NCI-H524 (cell line): Measurements from ENCODE around the gene HOXC5.
"Not testable (repeated sequence)": the region's sequence is repeated elsewhere in the genome, so short reads cannot be mapped to it uniquely, and the experiment has no call there.

ENCODE experiments used
- DNase-seq, 2 experiments: peaks; one replicate each; lab custom pipeline; 2025; lab: John Stamatoyannopoulos, UW

HOXC5 gene

DNA sequence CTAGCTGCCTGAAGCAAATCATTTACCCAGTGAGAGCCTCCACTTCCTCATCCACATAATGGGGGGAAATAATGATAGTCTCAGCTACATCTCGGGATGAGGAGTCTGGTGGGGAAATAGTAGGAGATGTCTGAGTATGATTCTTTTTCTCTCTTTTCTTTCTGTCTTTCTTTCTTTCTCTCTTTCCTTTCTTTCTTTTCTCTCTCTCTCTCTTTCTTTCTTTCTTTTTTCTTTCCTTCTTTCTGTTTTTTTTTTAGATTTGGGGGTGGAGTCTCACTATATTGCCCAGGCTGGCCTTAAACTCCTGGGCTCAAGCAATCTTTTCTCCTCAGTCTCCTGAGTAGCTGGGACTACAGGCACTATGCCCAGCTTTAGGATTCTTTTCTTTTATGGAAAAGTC, 33.6 kb downstream of the HOXC5 start:
- DNase-seq = no peak

DNA sequence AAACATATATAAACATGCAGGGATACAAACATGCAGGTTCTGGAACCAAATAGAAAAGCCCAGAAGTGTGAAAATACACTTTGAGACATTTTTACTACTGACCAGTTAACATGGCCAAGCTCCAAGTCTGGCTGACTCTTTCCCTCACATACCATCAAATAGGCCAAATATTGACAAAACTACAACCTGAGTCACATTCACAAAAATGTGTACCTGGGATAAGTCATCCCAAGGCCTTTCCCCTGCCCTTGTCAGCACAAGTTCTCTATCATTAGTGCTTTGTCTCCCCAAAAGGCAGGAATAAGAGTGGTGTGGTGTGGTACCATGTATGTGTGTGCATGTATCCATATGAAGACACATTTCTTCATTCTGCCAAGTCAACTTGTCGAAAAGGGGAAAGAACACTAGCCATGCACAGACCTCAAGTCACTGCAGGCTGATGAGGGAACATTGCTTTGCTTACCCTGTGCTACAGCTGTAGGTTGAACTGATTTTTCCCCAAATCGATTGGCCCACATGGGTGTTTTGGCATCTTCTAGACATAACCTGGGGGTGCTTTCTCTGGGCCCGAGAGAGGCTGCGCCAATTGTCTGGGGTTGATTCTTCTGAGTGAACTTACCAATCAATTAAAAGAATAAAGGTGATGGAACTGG, 35.7 kb downstream of the HOXC5 start:
- DNase-seq = no peak

- no peak for DNase-seq
Observed at GRCh38 chr12:54071942-54072341, 39.1 kb downstream of the HOXC5 start.

DNA sequence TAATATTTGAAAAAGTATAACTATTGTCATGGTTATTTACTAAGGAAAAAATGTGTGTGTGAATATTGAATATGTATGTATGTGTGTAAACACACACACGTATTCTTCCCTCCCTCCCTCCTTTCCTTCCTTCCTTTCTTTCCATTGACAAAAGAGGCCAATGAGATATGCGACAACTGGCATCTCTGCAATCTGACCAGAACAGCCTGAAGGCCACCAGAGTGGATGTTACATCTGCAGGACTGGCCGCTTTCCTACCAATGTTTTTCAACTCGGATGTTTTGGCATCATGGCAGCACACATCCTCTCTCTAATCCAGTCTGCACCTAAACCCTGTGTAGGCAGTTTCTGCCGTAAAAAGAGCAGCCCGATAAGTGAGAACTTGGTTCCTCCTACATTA, 41.5 kb downstream of the HOXC5 start:
- DNase-seq = no peak

- no peak for DNase-seq
Observed at GRCh38 chr12:54075409-54075808, 42.6 kb downstream of the HOXC5 start.

- DNase-seq = no peak
Observed at GRCh38 chr12:54075974-54076373, 43.1 kb downstream of the HOXC5 start.

DNA sequence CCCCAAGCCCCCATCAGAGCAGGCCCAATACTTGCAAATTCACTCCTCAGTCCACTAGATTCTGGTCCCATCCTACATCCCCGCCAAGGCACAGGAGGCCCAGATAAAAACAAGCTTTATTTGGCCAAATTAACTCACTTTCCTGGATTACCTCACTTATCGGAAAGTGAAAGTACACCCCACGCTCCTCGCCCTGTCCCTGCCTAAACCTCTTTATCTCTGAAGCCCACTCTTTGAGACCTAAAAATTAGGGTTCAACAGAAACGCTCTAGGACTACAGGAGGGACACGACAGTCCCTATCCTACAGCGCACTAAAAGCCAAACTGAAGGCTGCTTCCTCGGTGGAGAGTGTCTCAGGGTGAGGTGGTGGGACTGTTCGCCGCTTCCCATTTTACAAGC, 45.0 kb downstream of the HOXC5 start:
- not testable (repeated sequence) for DNase-seq

- not testable (repeated sequence) for DNase-seq
Observed at GRCh38 chr12:54079115-54079514, 46.3 kb downstream of the HOXC5 start.

DNA sequence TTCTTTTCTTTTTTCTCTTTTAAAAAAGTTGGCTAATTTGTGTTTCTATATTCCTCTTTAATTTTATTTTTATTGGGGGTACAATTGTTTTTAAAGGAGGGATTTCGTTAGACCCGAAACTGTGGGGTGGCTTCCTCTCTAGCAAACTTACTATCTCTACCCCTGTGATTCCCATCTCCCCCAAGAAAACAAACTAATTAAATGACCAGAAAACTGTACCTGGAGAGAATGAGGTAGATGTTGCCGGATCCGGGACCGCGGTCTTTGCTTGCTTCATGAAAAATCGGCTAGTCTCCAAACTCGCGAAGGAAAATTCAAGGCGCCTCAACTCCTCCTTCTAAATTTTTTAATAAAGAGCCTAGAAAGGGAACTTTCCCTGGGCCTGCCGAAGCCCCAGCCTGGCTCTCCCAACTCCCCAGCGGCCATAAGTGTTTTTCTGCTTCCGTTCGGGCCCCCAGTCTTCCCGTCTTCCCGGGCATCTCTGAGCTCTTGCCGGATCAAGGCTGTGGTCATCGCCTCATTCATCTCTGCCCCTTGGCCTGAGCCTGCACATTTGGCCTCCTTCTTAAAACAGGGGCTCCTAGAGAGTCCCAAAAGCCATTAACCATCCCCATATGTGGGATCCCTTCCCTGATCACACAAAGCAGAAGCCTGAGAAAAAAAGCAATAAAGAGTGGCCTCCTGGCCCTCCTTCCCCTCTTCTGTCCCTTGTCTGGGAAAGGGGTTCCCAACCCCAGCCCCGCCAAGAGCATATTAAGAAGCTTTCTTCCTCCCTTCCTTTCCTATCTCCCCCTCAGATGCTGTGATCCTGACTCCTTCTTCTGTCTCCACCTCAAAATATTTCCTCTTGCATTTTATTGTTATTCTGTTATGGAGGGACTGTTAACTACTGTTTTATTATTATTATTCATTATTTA, 47.4 kb downstream of the HOXC5 start:
- DNase-seq = not testable (repeated sequence)

- DNase-seq = not testable (repeated sequence)
Observed at GRCh38 chr12:54081053-54081514, 48.2 kb downstream of the HOXC5 start.

DNA sequence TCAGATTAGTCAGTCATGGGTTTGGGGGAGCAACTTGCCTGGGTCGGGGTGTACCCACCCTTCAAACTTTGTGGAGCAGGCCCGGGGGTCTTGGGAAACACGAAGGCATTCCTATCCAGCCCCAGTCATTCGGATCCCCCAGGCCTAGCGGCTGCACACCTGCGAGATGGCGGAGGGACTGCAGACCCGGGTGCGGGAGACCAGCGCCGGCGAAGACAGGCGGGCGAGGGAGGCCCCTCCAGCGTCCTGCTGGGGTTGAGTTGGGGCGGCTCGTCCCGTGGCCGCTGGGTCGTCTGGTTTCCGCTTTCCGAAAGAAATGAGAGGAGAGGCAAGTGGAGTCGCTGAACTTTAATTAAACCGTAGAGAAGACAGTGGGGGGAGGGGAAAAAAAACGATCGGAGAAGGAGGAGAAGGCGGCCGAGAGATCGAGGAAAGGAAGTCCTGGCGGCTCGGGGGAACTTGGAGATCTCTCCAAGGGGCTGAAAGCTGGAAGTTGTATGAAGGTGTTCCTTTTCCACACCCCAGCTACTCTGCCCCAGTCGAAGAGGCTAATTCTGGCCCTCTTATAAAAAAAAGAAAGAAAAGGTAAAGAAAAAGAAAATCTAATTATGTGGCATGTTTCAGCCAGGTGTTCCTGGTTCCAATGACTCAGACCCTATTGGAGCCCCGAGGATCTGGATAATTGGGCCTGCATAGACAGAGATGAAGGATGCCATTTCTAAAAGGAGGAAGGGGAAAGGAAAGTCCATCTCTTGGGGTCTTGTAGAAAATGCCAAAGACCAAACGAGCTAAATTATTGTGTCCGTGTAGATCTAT, 48.9 kb downstream of the HOXC5 start:
- DNase-seq = not testable (repeated sequence)

DNA sequence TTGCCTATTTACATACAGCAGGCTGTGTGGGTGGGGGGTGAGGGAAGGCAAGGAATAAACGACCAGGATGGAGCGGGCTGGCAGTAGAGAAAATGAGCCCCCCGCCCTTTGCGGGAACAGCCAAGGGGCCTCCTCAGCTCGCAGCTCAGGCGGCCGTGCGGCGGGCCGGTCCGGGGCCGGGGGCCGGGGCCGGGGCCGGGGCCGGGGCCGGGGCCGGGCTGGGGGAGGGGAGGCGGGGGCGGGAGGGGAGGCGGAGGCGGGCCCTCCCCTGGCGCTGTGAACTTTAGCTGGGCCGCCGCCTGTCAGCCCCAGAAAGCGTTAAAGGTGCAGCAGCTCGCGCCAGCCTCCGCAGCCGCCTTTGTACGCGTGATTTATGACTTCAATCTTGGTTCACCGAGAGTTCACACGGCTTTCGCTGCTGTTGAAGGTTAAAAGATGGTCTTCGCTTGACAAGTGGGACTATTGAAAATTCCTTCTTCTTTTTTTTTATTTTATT, 49.6 kb downstream of the HOXC5 start:
- DNase-seq = peak in 1 of 2 experiments; percentile 19
